ENCODE results near the gene LRRC58. TPM values are rescaled to one million over a fixed set of nuclear protein-coding genes. Genes with fewer than 3 reads are reported as not detected.

LRRC58 gene
- 30.2 and 32.8 TPM in 2 replicates for total RNA-seq

DNA sequence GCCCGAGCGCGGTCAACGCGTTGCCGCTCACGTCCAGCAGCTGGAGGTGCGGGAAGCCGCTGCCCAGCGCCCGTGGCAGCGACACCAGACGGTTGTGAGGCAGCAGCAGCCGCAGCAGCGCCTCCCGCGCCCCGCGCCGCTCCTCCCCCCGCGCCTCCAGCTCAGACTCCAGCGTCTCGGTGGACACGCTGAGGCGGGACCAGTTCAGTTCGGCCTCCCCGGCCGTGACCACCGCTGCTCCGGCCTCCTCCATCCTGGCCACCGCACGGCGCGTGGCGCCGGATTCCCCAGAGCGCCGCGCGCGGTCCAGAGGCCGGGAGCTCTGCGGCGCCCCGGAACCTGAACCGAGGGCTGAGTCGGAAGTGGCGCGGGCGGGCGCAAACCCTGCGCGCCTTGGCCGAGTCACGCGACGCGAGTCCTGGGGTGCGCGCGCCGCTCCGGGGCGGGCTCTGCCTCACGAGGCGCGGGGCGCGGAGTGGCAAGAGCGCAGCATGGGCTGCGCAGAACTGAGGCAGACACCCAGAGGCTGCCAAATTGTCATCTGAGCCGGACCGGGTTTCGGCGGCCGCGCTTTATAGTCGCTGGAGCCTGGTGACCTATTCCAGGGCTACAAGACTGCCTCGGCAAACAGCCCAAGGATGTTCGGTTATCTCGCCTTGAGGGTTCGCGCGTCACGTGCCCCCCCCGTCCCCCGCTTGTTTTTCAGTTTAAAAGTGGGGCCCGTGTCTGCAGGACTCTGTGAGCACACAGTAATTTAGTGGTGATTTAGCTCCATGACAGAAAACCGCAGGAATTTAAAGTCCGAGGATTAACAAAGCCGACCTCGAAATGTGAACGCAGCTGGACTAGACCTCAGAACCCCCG, at the start of gene LRRC58:
Gene LRRC58, minus strand, starts transcription at position 364 of the 864 bp plus-strand sequence. Its CDS starts 111 bp downstream, at position 253.

DNA sequence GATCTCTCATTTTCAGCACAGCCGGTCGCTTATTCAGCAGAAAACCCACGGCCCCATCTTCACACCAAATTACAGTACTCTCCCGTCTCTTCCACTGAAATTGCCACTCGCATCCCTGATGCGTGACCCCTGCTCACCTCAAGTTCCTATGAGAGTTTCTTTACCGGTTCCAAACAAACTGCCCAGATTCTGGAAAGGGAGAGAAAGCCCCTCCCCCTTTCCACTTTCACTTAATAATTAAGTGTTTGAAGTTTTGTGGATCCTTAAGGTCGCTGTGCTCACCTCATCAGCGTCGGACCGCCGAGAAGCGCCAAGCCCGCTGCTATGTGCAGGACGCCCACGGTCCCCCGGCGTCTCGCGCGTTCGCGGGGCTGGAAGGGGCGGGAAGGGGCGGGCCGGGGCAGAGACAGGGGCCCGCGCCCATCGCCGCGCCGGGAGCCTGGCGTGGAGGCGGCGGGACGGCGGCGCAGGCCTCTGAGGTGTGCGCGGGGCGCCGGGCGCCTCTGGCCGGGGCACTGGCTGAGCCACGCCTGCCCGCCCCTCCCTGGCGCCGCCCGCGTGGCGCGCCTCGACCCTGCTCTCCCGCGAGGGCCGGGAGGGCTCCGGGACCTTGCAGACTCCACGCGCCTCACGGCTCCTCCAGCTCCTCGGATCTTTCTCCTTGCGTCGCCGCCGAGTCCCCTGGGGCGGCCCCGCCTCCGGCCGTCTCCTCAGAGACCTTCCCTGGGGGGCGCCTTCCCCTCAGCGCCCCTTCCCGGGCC, 64.2 kb downstream of the LRRC58 start, which contains the start of gene GPR156:
Gene GPR156, minus strand, starts transcription at position 476 of the 761 bp plus-strand sequence. CDS start 41,124 bp downstream, outside the sequence.

Other genes starting within 250 kb of the LRRC58 start
- 0.65 and 2.0 TPM in 2 replicates for gene GPR156, start 64.1 kb downstream of the LRRC58 start, total RNA-seq
- 1,906 and 3,109 TPM in 2 replicates for gene FSTL1, start 101.6 kb upstream of the LRRC58 start, total RNA-seq
- 26.1 and 38.6 TPM in 2 replicates for gene NDUFB4, start 247.0 kb upstream of the LRRC58 start, total RNA-seq

Data from smooth muscle cell of the pulmonary artery (primary cell).